Endothelial cell of umbilical vein (primary cell): Measurements from ENCODE around the gene MYLIP. TPM values are rescaled to one million over a fixed set of nuclear protein-coding genes. Genes with fewer than 3 reads are reported as not detected.

Source experiments
- BruUV-seq: library from RNA; stranded (reverse); fragments of 400-500 nt; replicated peaks from 2 replicates; lab custom pipeline; 2021; lab: Mats Ljungman, UMichigan
- CTCF ChIA-PET: fragments of 300-600, 350-600 bp; sonication (Branson Sonifier 250); formaldehyde crosslinking; loops from one replicate; lab custom pipeline; 2021; ENCODE audit warnings: antibody characterized with exemption, inconsistent platforms; lab: Charles Lee
- POLR2A ChIA-PET: fragments of 300-600, 350-600 bp; sonication (Branson Sonifier 250); formaldehyde crosslinking; loops from one replicate; lab custom pipeline; 2021; ENCODE audit warnings: antibody characterized with exemption, inconsistent platforms; lab: Charles Lee
- DNase-seq: peaks from one replicate; pipeline ENCODE4 v3.0.0-alpha.2; 2011; ENCODE audit warnings: low read depth, low spot score
- FAIRE-seq: peaks from 2 replicates; lab custom pipeline; 2011; peaks lifted over from hg19 to GRCh38; lab: Jason Lieb, UNC
- H2AFZ ChIP-seq: 2 replicates; pipeline ENCODE4 v1.6.0; 2012; ENCODE audit warnings: low read depth, low read length, control low read depth, inconsistent platforms
- H3K27ac ChIP-seq: 2 replicates; pipeline ENCODE4 v1.5.1; 2011; ENCODE audit warnings: low read depth, mild to moderate bottlenecking, control low read depth, low read length, moderate library complexity; ENCODE audit not compliant: insufficient read depth
- H3K27me3 ChIP-seq, 2 experiments: 2 replicates each; pipeline versions ENCODE4 v1.6.0 to v1.6.1; 2011; ENCODE audit warnings: low read length in 2 of 2, mixed read lengths in 1 of 2; ENCODE audit not compliant: control insufficient read depth in 2 of 2, insufficient read depth in 2 of 2
- H3K36me3 ChIP-seq, 2 experiments: 2 replicates in 1 of 2; 3 replicates in 1 of 2; pipeline ENCODE4 v1.5.1; 2011; ENCODE audit warnings: low read length in 2 of 2, mild to moderate bottlenecking in 1 of 2, moderate library complexity in 1 of 2; ENCODE audit not compliant: control insufficient read depth in 2 of 2, insufficient read depth in 2 of 2; ENCODE audit errors: extremely low read depth in 1 of 2
- H3K4me1 ChIP-seq: 3 replicates; pipeline ENCODE4 v1.5.1; 2011; ENCODE audit warnings: mild to moderate bottlenecking, low read length; ENCODE audit not compliant: control insufficient read depth, insufficient read depth; ENCODE audit errors: extremely low read depth
- H3K4me2 ChIP-seq: 2 replicates; pipeline ENCODE4 v1.6.1; 2011; ENCODE audit warnings: low read length, control low read depth, mixed read lengths; ENCODE audit not compliant: insufficient read depth
- H3K4me3 ChIP-seq, 3 experiments: fragments of 200-600 bp in 1 of 3; sonication (generic), shearing (Covaris generic) in 1 of 3; replicated peaks in 1 of 3; 2 replicates each; pipeline ENCODE4 v1.5.1; 2011 to 2016; ENCODE audit warnings: control low read depth in 3 of 3, low read length in 3 of 3, mild to moderate bottlenecking in 2 of 3, inconsistent platforms in 1 of 3, low read depth in 1 of 3, moderate library complexity in 1 of 3; ENCODE audit not compliant: insufficient read depth in 1 of 3
- H3K79me2 ChIP-seq: 2 replicates; pipeline ENCODE4 v1.6.0; 2012; ENCODE audit warnings: low read length, inconsistent platforms; ENCODE audit not compliant: control insufficient read depth, insufficient read depth
- H3K9ac ChIP-seq: replicated peaks from 2 replicates; pipeline ENCODE3; 2011; ENCODE audit warnings: low read length, control low read depth; ENCODE audit not compliant: insufficient read depth; ENCODE audit errors: extremely low read depth
- H3K9me1 ChIP-seq: replicated peaks from 3 replicates; pipeline ENCODE4 v1.6.0; 2011; ENCODE audit warnings: mild to moderate bottlenecking, low read length; ENCODE audit not compliant: control insufficient read depth, insufficient read depth; ENCODE audit errors: extremely low read depth
- H3K9me3 ChIP-seq: replicated peaks from 2 replicates; pipeline ENCODE4 v1.5.1; 2012; ENCODE audit warnings: low read length, inconsistent platforms; ENCODE audit not compliant: control insufficient read depth, insufficient read depth
- H4K20me1 ChIP-seq: replicated peaks from 2 replicates; pipeline ENCODE3; 2011; ENCODE audit warnings: mild to moderate bottlenecking, low read length; ENCODE audit not compliant: control insufficient read depth, insufficient read depth; ENCODE audit errors: extremely low read depth
- CTCF ChIP-seq, 2 donors: IDR thresholded peaks; 1 replicate in 1 of 2; 2 replicates in 1 of 2; pipeline ENCODE4 v1.5.1; 2011; ENCODE audit warnings: low read length in 2 of 2, mild to moderate bottlenecking in 2 of 2, moderate library complexity in 2 of 2, control low read depth in 1 of 2, inconsistent platforms in 1 of 2, low read depth in 1 of 2; ENCODE audit not compliant: insufficient read depth in 1 of 2; ENCODE audit errors: extremely low read depth in 1 of 2
- EZH2 ChIP-seq: IDR thresholded peaks from 2 replicates; pipeline ENCODE4 v1.6.1; 2012; ENCODE audit warnings: borderline replicate concordance, low read depth, mild to moderate bottlenecking, moderate library complexity, low read length, inconsistent platforms; ENCODE audit not compliant: severe bottlenecking
- GATA2 ChIP-seq: IDR thresholded peaks from 2 replicates; pipeline ENCODE4 v1.7.0; 2011; ENCODE audit warnings: low read depth, mild to moderate bottlenecking, moderate library complexity, mixed read lengths, low read length; ENCODE audit not compliant: insufficient read length, insufficient read depth
- JUN ChIP-seq: IDR thresholded peaks from 2 replicates; pipeline ENCODE4 v1.6.1; 2011; ENCODE audit warnings: borderline replicate concordance, low read depth; ENCODE audit not compliant: insufficient read length, insufficient read depth
- MAX ChIP-seq: IDR thresholded peaks from 2 replicates; pipeline ENCODE4 v1.6.1; 2011; ENCODE audit not compliant: insufficient read depth, insufficient read length
- MYC ChIP-seq: IDR thresholded peaks from one replicate; pipeline ENCODE4 v1.6.1; 2011; ENCODE audit warnings: mild to moderate bottlenecking, low read depth, low read length
- POLR2A ChIP-seq: IDR thresholded peaks from 2 replicates; pipeline ENCODE4 v1.6.1; 2012; ENCODE audit warnings: low read depth, mild to moderate bottlenecking, control low read depth, low read length
- POLR2AphosphoS5 ChIP-seq: IDR thresholded peaks from 2 replicates; pipeline ENCODE4 v1.6.1; 2012; ENCODE audit warnings: low read depth, mild to moderate bottlenecking, control low read depth, low read length, moderate library complexity; ENCODE audit not compliant: insufficient read depth
- dilution Hi-C: fragments of 300-500 bp; cut with MboI; formaldehyde crosslinking; loops from one replicate; pipeline ENCODE4 v1.15.0; 2019; ENCODE audit warnings: low sequenced_read_pairs; ENCODE audit not compliant: extremely low pct_ligation_motif_present
- intact Hi-C: fragments of 100-400 bp; cut with micrococcal nuclease; formaldehyde crosslinking; loops from one replicate; pipeline ENCODE4 v1.10.0; 2022
- polyA plus RNA-seq, 4 experiments: library from polyadenylated mRNA; depleted of rRNA in 3 of 4; stranded (reverse) in 3 of 4; unstranded in 1 of 4; fragments of >200 nt; gene quantifications; 2 replicates each; pipeline versions ENCODE4 v1.2.1 to v1.2.3, GENCODE V29; 2011 to 2012; ENCODE audit warnings: missing spikeins in 1 of 4
- total RNA-seq: library from RNA; stranded (reverse); gene quantifications from 2 replicates; pipeline ENCODE4 v1.2.3, GENCODE V29; 2021

MYLIP gene
- total and polyA plus RNA-seq, 2 donors (not counting 3 experiments of a cell fraction or from before 2014, with no cell fraction given) = 16.9 to 19.2 TPM

GRCh38 chr6:16184551-16184950, 55.7 kb downstream of the MYLIP start:
- H3K9me1 ChIP-seq = no peaks in the 10 kb centered on the region
- no peak overlapping the region for H2AFZ ChIP-seq
- DNase-seq (no peak), FAIRE-seq (no peak)
- intact Hi-C loops = loop anchor here (1.0 to 10.0 kb wide), 3 partner anchors 93 to 292 kb away; no protein-coding TSS in a partner anchor
- no peaks in the 10 kb centered on the region for H4K20me1 ChIP-seq
- H3K4me2 ChIP-seq = no peak overlapping the region
- peaks cover 12 to 14% of the 10 kb centered on the region in 2 experiments for H3K27me3 ChIP-seq
- no peaks in the 10 kb centered on the region for H3K4me1 ChIP-seq
- CTCF ChIA-PET = interaction anchor here (1.0 to 7.7 kb wide), 17 partner anchors 15 to 499 kb away, joined by 3 to 287 read pairs (median 17); partner anchors contain the start of gene MYLIP
- POLR2A ChIA-PET = no interaction called here
- no TSS peak for BruUV-seq
- no peak overlapping the region for H3K27ac ChIP-seq
- no peak overlapping the region for H3K4me3 ChIP-seq
- H3K9me3 ChIP-seq = no peaks in the 10 kb centered on the region
- H3K79me2 ChIP-seq = no peaks in the 10 kb centered on the region
- no peak overlapping the region for H3K9ac ChIP-seq
- TF ChIP-seq EZH2 = no peak
- no peak for TF ChIP-seq CTCF (IDR thresholded peaks at IDR 0.05; ENCODE audit: extremely low read depth in 1 of 2, insufficient read depth in 1 of 2, low read depth in 1 of 2, low read length in 2 of 2)
- TF ChIP-seq POLR2A = no peak
- no peaks in the 10 kb centered on the region for H3K36me3 ChIP-seq
- dilution Hi-C loops = no loop called here

- DNase-seq = no peak
- Histone ChIP-seq H3K9me3 (no peaks in the 10 kb centered on the region), H3K4me1 (no peaks in the 10 kb centered on the region), H2AFZ (no peak overlapping the region), H3K9ac (no peak overlapping the region), H3K4me2 (no peak overlapping the region), H3K4me3 (no peak overlapping the region), H4K20me1 (no peaks in the 10 kb centered on the region), H3K27me3 (peaks cover 17 to 23% of the 10 kb centered on the region in 2 experiments), H3K9me1 (no peaks in the 10 kb centered on the region), H3K27ac (no peak overlapping the region), H3K79me2 (no peaks in the 10 kb centered on the region), H3K36me3 (no peaks in the 10 kb centered on the region)
- POLR2A ChIA-PET = no interaction called here
- no TSS peak for BruUV-seq
- TF ChIP-seq MAX (no peak), POLR2AphosphoS5 (no peak), CTCF (IDR thresholded peaks at IDR 0.05; ENCODE audit: extremely low read depth in 1 of 2, insufficient read depth in 1 of 2, low read depth in 1 of 2, low read length in 2 of 2) (no peak), MYC (no peak), POLR2A (no peak), EZH2 (no peak), GATA2 (no peak), JUN (no peak)
- dilution Hi-C loops = no loop called here
- CTCF ChIA-PET = interaction anchor here (1.5 to 2.4 kb wide), 6 partner anchors 12 to 496 kb away, joined by 4 to 11 read pairs (median 5); partner anchors contain the start of gene MYLIP
- no peak for FAIRE-seq
- intact Hi-C loops = loop anchor here (10.0 kb wide), 1 partner anchor 152 kb away; no protein-coding TSS in a partner anchor
Observed at GRCh38 chr6:16187176-16187575, 58.3 kb downstream of the MYLIP start.
